PFSK-1 (cell line): Measurements from ENCODE around the gene GRID1.

ENCODE experiments used
- POLR2AphosphoS5 ChIP-seq: IDR thresholded peaks from 2 replicates; pipeline ENCODE4 v1.6.1; 2012; ENCODE audit warnings: low read depth, mild to moderate bottlenecking, control low read depth, low read length, moderate library complexity
- REST ChIP-seq, 2 experiments: IDR thresholded peaks; 2 replicates each; pipeline versions ENCODE4 v1.6.1 to v1.8.0; 2011 to 2012; ENCODE audit warnings: low read depth in 2 of 2, low read length in 2 of 2, control low read depth in 1 of 2, inconsistent platforms in 1 of 2, mild to moderate bottlenecking in 1 of 2, moderate library complexity in 1 of 2; ENCODE audit not compliant: insufficient read depth in 1 of 2
- SIN3A ChIP-seq: IDR thresholded peaks from 2 replicates; pipeline ENCODE4 v1.6.1; 2012; ENCODE audit warnings: mild to moderate bottlenecking, low read length, moderate library complexity, borderline replicate concordance; ENCODE audit not compliant: insufficient read depth

GRCh38 chr10:86210416-86210815 lies 156.2 kb downstream of the GRID1 start:
- TF ChIP-seq REST (IDR thresholded peaks at IDR 0.05; ENCODE audit: insufficient read depth in 1 of 2, low read depth in 2 of 2, low read length in 2 of 2) (no peak), POLR2AphosphoS5 (no peak), SIN3A (no peak)
